ENCODE measurements around the gene LYRM4. TPM values are rescaled to one million over a fixed set of nuclear protein-coding genes. Genes with fewer than 3 reads are reported as not detected.
A peak's percentile ranks its signal among the peaks of the same experiment; 100 is the strongest.

Gene LYRM4
- total RNA-seq, 1 donor from 2014 or later, result 39.0 TPM

DNA sequence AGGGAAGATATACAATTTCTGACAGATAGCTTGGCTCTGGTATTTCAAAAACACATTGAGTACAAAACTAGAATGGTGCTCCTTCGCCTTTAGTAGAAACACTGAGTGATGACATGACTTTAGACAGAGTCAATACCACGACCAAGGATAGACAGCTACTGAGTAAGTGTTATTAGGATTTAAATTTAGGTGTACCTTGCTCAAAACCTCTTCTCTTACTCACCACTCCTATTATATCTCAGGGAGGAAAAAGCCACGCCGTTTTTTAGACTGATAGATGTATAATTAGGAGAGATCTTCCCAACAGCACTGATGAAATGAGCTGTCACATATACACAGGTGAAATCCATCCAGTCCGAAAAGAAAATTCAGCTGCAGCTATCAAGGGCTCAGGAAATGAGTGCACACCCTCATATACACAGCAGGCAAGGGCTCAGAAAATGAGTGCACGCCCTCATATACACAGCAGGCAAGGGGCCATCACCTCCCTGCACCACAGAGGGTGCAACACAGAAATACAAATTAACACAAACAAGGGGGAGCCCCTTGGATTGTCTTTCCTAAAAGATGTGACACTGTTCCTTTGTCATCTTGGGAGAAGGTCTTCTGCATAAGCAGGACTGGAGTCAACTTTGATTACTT, 53.7 kb downstream of the LYRM4 start:
- no peak for DNase-seq (ENCODE audit: low spot score)
- TF ChIP-seq, protein P1, sequence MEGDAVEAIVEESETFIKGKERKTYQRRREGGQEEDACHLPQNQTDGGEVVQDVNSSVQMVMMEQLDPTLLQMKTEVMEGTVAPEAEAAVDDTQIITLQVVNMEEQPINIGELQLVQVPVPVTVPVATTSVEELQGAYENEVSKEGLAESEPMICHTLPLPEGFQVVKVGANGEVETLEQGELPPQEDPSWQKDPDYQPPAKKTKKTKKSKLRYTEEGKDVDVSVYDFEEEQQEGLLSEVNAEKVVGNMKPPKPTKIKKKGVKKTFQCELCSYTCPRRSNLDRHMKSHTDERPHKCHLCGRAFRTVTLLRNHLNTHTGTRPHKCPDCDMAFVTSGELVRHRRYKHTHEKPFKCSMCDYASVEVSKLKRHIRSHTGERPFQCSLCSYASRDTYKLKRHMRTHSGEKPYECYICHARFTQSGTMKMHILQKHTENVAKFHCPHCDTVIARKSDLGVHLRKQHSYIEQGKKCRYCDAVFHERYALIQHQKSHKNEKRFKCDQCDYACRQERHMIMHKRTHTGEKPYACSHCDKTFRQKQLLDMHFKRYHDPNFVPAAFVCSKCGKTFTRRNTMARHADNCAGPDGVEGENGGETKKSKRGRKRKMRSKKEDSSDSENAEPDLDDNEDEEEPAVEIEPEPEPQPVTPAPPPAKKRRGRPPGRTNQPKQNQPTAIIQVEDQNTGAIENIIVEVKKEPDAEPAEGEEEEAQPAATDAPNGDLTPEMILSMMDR (IDR thresholded peaks at IDR 0.05; ENCODE audit: unreplicated experiment), result no peak
- no peaks in the 10 kb centered on the region for H3K9me3 Mint-ChIP-seq (ENCODE audit: unreplicated experiment)
- H3K4me3 Mint-ChIP-seq (ENCODE audit: unreplicated experiment), result no peak overlapping the region
- no peaks in the 10 kb centered on the region for H3K36me3 Mint-ChIP-seq (ENCODE audit: low read depth, unreplicated experiment)
- no peak overlapping the region for H3K27ac Mint-ChIP-seq (ENCODE audit: unreplicated experiment)
- H3K4me1 Mint-ChIP-seq (ENCODE audit: unreplicated experiment), result peaks cover 47% of the 10 kb centered on the region
- H3K27me3 Mint-ChIP-seq (ENCODE audit: unreplicated experiment), result no peaks in the 10 kb centered on the region

DNA sequence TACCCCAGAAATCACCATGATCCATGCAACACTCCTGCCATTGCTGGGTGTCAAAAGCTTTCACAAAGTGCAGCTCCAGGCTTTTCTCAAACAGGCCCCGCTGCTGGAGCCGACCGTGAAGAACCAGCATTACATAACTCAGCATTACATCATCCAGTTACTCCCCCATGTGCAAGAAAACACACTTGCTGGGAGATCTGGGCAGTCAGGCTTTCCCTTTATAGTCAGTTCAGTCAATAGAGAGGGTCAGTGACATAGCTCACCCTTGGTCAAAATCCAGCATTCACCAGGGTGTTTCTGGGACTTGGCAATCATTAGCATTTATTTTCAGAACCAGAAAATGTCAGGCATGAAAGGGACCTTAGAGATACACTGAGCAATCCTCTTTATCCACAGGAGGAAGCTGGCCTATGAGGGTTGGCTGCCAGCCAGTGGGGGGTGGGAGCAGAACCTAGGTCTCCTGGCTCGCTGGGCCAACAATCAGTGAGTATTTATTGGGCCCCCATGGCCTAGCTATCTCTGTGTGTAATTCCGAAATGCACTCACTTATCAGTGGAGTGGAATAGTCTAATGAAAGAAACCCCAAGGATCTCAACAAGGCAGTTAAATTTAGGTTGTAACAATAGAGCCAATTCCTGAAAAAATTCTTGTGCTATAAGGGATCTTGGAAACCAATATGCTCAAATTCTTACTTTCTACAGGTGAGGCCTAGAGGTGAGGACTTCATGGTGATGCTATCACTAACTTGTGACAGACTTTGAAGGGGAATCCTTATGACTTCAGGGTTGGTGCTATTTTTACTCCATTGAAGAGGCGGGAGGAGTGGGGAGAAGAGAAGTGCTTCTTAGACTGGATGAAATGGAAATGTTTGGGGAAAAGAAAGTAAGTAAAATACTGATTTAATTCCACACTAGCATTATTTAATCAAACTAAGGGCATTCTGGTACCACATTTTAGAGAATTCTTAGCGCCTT, 54.6 kb downstream of the LYRM4 start:
- Mint-ChIP-seq H3K9me3 (ENCODE audit: unreplicated experiment) (no peaks in the 10 kb centered on the region), H3K27ac (ENCODE audit: unreplicated experiment) (peak overlapping the region; percentile 72), H3K4me3 (ENCODE audit: unreplicated experiment) (no peak overlapping the region), H3K36me3 (ENCODE audit: low read depth, unreplicated experiment) (no peaks in the 10 kb centered on the region), H3K27me3 (ENCODE audit: unreplicated experiment) (no peaks in the 10 kb centered on the region), H3K4me1 (ENCODE audit: unreplicated experiment) (peaks cover 48% of the 10 kb centered on the region)
- no peak for DNase-seq (ENCODE audit: low spot score)
- TF ChIP-seq, protein P1 (IDR thresholded peaks at IDR 0.05; ENCODE audit: unreplicated experiment), result no peak

DNA sequence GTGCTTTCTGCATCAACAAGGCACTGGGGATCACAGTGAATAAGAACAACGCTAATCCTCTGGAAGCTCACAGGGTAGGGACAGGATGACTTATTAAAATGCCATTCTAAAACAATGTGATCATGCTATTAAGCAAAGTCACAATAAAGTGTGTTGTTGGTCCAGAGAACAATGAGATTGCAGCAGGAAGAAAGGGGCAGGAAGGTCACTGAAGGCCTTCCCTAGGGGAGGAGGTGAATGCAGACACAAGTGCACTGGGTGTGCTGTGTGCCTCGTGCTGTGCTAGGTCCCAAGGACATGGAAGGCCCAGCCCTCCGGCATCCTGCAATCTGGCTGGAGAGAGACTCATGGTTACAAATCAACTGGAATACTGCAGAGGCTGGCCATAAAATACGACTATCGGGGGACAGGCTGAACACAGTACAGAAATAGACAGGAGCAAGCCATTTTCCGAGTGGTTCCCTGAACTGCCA, 55.7 kb downstream of the LYRM4 start:
- Mint-ChIP-seq H3K4me3 (ENCODE audit: unreplicated experiment) (no peak overlapping the region), H3K36me3 (ENCODE audit: low read depth, unreplicated experiment) (no peaks in the 10 kb centered on the region), H3K4me1 (ENCODE audit: unreplicated experiment) (peaks cover 48% of the 10 kb centered on the region), H3K27ac (ENCODE audit: unreplicated experiment) (peak overlapping the region; percentile 96), H3K27me3 (ENCODE audit: unreplicated experiment) (no peaks in the 10 kb centered on the region), H3K9me3 (ENCODE audit: unreplicated experiment) (no peaks in the 10 kb centered on the region)
- TF ChIP-seq, protein P1 (IDR thresholded peaks at IDR 0.05; ENCODE audit: unreplicated experiment), result no peak
- no peak for DNase-seq (ENCODE audit: low spot score)

DNA sequence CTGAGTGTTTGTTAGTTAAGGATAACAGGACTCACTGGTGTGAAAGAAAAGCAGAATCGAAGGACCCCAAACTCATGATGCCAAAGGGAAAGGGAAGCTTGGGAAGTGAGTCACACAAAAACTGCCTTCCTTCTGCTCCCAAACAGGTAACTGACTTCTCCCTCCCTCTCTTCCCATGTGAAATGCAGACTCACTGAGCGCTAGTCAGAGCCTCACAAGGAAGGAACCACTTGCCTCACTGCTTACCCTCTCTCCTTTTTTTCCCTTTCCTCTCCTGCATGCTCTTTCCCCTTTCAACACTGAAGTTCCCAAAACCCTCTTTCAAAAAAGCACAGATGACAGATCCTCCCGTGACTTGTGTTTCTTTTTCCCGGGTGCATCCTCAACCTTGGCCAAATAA, 56.4 kb downstream of the LYRM4 start:
- Mint-ChIP-seq H3K36me3 (ENCODE audit: low read depth, unreplicated experiment) (no peaks in the 10 kb centered on the region), H3K9me3 (ENCODE audit: unreplicated experiment) (no peaks in the 10 kb centered on the region), H3K4me1 (ENCODE audit: unreplicated experiment) (peaks cover 48% of the 10 kb centered on the region), H3K27ac (ENCODE audit: unreplicated experiment) (peak overlapping the region; percentile 96), H3K4me3 (ENCODE audit: unreplicated experiment) (no peak overlapping the region), H3K27me3 (ENCODE audit: unreplicated experiment) (no peaks in the 10 kb centered on the region)
- TF ChIP-seq, protein P1 (IDR thresholded peaks at IDR 0.05; ENCODE audit: unreplicated experiment), result no peak
- no peak for DNase-seq (ENCODE audit: low spot score)
